Neuronal stem cell (in vitro differentiated cells): ENCODE results near the gene GP2.

Experiments used
- DNase-seq: peaks from one replicate; pipeline ENCODE4 v3.0.0-alpha.2; 2013; ENCODE audit warnings: low spot score
- H2AFZ ChIP-seq: one replicate; pipeline ENCODE4 v1.6.1; 2013; ENCODE audit warnings: mild to moderate bottlenecking, low read length, inconsistent platforms
- H2AK5ac ChIP-seq: 2 replicates; pipeline ENCODE4 v1.6.1; 2013; ENCODE audit warnings: low read depth, mild to moderate bottlenecking, inconsistent platforms, low read length, moderate library complexity, mixed read lengths
- H2BK120ac ChIP-seq: 2 replicates; pipeline ENCODE4 v1.6.1; 2013; ENCODE audit warnings: low read depth, mild to moderate bottlenecking, inconsistent platforms, low read length, moderate library complexity, mixed read lengths
- H2BK12ac ChIP-seq: one replicate; pipeline ENCODE4 v1.6.1; 2013; ENCODE audit warnings: low read length, inconsistent platforms
- H2BK15ac ChIP-seq: 2 replicates; pipeline ENCODE4 v1.6.1; 2013; ENCODE audit warnings: mild to moderate bottlenecking, low read length, inconsistent platforms, mixed read lengths
- H2BK5ac ChIP-seq: one replicate; pipeline ENCODE4 v1.6.1; 2013; ENCODE audit warnings: inconsistent platforms, mild to moderate bottlenecking, low read length, moderate library complexity
- H3K14ac ChIP-seq: one replicate; pipeline ENCODE4 v1.6.1; 2013; ENCODE audit warnings: low read length, inconsistent platforms
- H3K18ac ChIP-seq: 2 replicates; pipeline ENCODE4 v1.6.1; 2013; ENCODE audit warnings: low read length, inconsistent platforms
- H3K23ac ChIP-seq: 2 replicates; pipeline ENCODE4 v1.6.1; 2013; ENCODE audit warnings: low read depth, mild to moderate bottlenecking, mixed read lengths, low read length, inconsistent platforms; ENCODE audit not compliant: poor library complexity
- H3K27ac ChIP-seq: replicated peaks from 3 replicates; pipeline ENCODE4 v1.5.1; 2013; ENCODE audit warnings: low read length, inconsistent platforms
- H3K27me3 ChIP-seq, 3 experiments: 2 replicates each; pipeline ENCODE4 v1.6.1; 2013; ENCODE audit warnings: low read length in 3 of 3, mild to moderate bottlenecking in 2 of 3, inconsistent platforms in 1 of 3, low read depth in 1 of 3, mixed read lengths in 1 of 3, moderate library complexity in 1 of 3; ENCODE audit not compliant: control insufficient read depth in 3 of 3, insufficient read depth in 3 of 3
- H3K36me3 ChIP-seq, 2 donors: replicated peaks in 1 of 2; 2 replicates each; pipeline ENCODE4 v1.6.1; 2013; ENCODE audit warnings: low read length in 2 of 2; ENCODE audit not compliant: control insufficient read depth in 2 of 2, insufficient read depth in 2 of 2
- H3K4ac ChIP-seq: 2 replicates; pipeline ENCODE4 v1.6.1; 2013; ENCODE audit warnings: inconsistent platforms, mild to moderate bottlenecking, low read length, moderate library complexity
- H3K4me1 ChIP-seq, 2 donors: 1 replicate in 1 of 2; 2 replicates in 1 of 2; pipeline ENCODE4 v1.6.1; 2013; ENCODE audit warnings: low read length in 2 of 2, low read depth in 1 of 2; ENCODE audit not compliant: control insufficient read depth in 2 of 2, insufficient read depth in 1 of 2
- H3K4me2 ChIP-seq: one replicate; pipeline ENCODE4 v1.6.1; 2013; ENCODE audit warnings: mild to moderate bottlenecking, low read length, inconsistent platforms; ENCODE audit not compliant: insufficient read depth, poor library complexity, severe bottlenecking
- H3K4me3 ChIP-seq, 2 donors: 2 replicates each; pipeline ENCODE4 v1.5.1; 2013; ENCODE audit warnings: low read length in 2 of 2, mild to moderate bottlenecking in 2 of 2, inconsistent platforms in 1 of 2, moderate library complexity in 1 of 2
- H3K79me1 ChIP-seq: one replicate; pipeline ENCODE4 v1.6.1; 2013; ENCODE audit warnings: low read depth, mild to moderate bottlenecking, inconsistent platforms, low read length, moderate library complexity
- H3K9ac ChIP-seq: one replicate; pipeline ENCODE4 v1.6.1; 2013; ENCODE audit warnings: mild to moderate bottlenecking, low read depth, low read length, inconsistent platforms; ENCODE audit not compliant: poor library complexity
- H3K9me3 ChIP-seq, 2 donors: replicated peaks in 1 of 2; 2 replicates each; pipeline versions ENCODE3 to v1.6.1; 2013; ENCODE audit warnings: low read length in 2 of 2, mild to moderate bottlenecking in 2 of 2, inconsistent platforms in 1 of 2, low read depth in 1 of 2, mixed read lengths in 1 of 2, moderate library complexity in 1 of 2; ENCODE audit not compliant: control insufficient read depth in 2 of 2, insufficient read depth in 1 of 2
- H4K8ac ChIP-seq: one replicate; pipeline ENCODE4 v1.6.1; 2013; ENCODE audit warnings: low read depth, mild to moderate bottlenecking, inconsistent platforms, low read length, moderate library complexity
- H4K91ac ChIP-seq: one replicate; pipeline ENCODE4 v1.6.1; 2013; ENCODE audit warnings: low read length, low read depth, mild to moderate bottlenecking, inconsistent platforms; ENCODE audit not compliant: poor library complexity
- WGBS, 2 donors: extraction: QIAGEN DNeasy Blood & Tissue Kit; methylation state at CpG; one replicate each; pipeline ENCODE4 v1.1.7; 2013; ENCODE audit warnings: missing lambda C conversion rate in 2 of 2, mixed read lengths in 1 of 2; ENCODE audit not compliant: insufficient read length in 2 of 2, insufficient replicate concordance in 1 of 2; ENCODE audit errors: extremely low coverage in 2 of 2; 5-methylcytosine and 5-hydroxymethylcytosine counted together

GP2 gene

GRCh38 chr16:20344611-20345010 lies 17.3 kb upstream of the GP2 start:
- Histone ChIP-seq H3K79me1 (no peaks in the 10 kb centered on the region), H3K4me2 (no peak overlapping the region), H3K18ac (no peak overlapping the region), H3K9ac (no peak overlapping the region), H4K91ac (no peak overlapping the region), H3K14ac (no peak overlapping the region), H3K27me3 (no peaks in the 10 kb centered on the region), H3K4me3 (no peak overlapping the region), H3K27ac (no peak overlapping the region), H3K4me1 (no peaks in the 10 kb centered on the region), H2AFZ (no peak overlapping the region), H2BK120ac (no peak overlapping the region), H3K9me3 (no peaks in the 10 kb centered on the region), H2BK5ac (no peak overlapping the region), H2BK15ac (no peak overlapping the region), H2AK5ac (no peak overlapping the region), H2BK12ac (no peak overlapping the region), H4K8ac (no peak overlapping the region), H3K23ac (no peak overlapping the region), H3K4ac (no peak overlapping the region), H3K36me3 (no peaks in the 10 kb centered on the region)
- no CpG with 5 or more reads among the region's 5 CpGs for WGBS, 2 donors
- DNase-seq: no peak

GRCh38 chr16:20339744-20340143 lies 12.4 kb upstream of the GP2 start:
- H3K27ac ChIP-seq: no peak overlapping the region
- H4K91ac ChIP-seq: no peak overlapping the region
- H2BK12ac ChIP-seq: no peak overlapping the region
- no peaks in the 10 kb centered on the region for H3K4me1 ChIP-seq
- no peak overlapping the region for H3K4me3 ChIP-seq
- H3K23ac ChIP-seq: no peak overlapping the region
- H2BK120ac ChIP-seq: no peak overlapping the region
- no peaks in the 10 kb centered on the region for H3K36me3 ChIP-seq
- no peak overlapping the region for H2BK5ac ChIP-seq
- no peak overlapping the region for H4K8ac ChIP-seq
- H2AK5ac ChIP-seq: no peak overlapping the region
- H3K4me2 ChIP-seq: no peak overlapping the region
- H2AFZ ChIP-seq: no peak overlapping the region
- H3K79me1 ChIP-seq: no peaks in the 10 kb centered on the region
- H3K9ac ChIP-seq: no peak overlapping the region
- no peak overlapping the region for H2BK15ac ChIP-seq
- no CpG with 5 or more reads among the region's 3 CpGs for WGBS, 2 donors
- no peak for DNase-seq
- no peak overlapping the region for H3K4ac ChIP-seq
- H3K18ac ChIP-seq: no peak overlapping the region
- H3K9me3 ChIP-seq: no peaks in the 10 kb centered on the region
- no peaks in the 10 kb centered on the region for H3K27me3 ChIP-seq
- H3K14ac ChIP-seq: no peak overlapping the region

GRCh38 chr16:20336955-20337354 lies 9.6 kb upstream of the GP2 start:
- no peak for DNase-seq
- H2BK120ac ChIP-seq: no peak overlapping the region
- no peak overlapping the region for H3K23ac ChIP-seq
- no peak overlapping the region for H2AFZ ChIP-seq
- no peak overlapping the region for H2AK5ac ChIP-seq
- no peak overlapping the region for H3K4me3 ChIP-seq
- no peak overlapping the region for H2BK5ac ChIP-seq
- WGBS, 2 donors: no CpG with 5 or more reads among the region's 2 CpGs
- H3K9me3 ChIP-seq: no peaks in the 10 kb centered on the region
- no peaks in the 10 kb centered on the region for H3K79me1 ChIP-seq
- no peak overlapping the region for H3K4ac ChIP-seq
- no peak overlapping the region for H2BK15ac ChIP-seq
- H3K27ac ChIP-seq: no peak overlapping the region
- H3K4me1 ChIP-seq: no peaks in the 10 kb centered on the region
- H3K36me3 ChIP-seq: no peaks in the 10 kb centered on the region
- H3K4me2 ChIP-seq: no peak overlapping the region
- no peak overlapping the region for H3K14ac ChIP-seq
- H2BK12ac ChIP-seq: no peak overlapping the region
- H3K18ac ChIP-seq: no peak overlapping the region
- no peaks in the 10 kb centered on the region for H3K27me3 ChIP-seq
- H3K9ac ChIP-seq: no peak overlapping the region
- no peak overlapping the region for H4K91ac ChIP-seq
- no peak overlapping the region for H4K8ac ChIP-seq

GRCh38 chr16:20334396-20334795 lies 7.1 kb upstream of the GP2 start:
- peak overlapping the region; percentile 56 for H4K8ac ChIP-seq
- H3K18ac ChIP-seq: no peak overlapping the region
- no peak overlapping the region for H3K27ac ChIP-seq
- H3K79me1 ChIP-seq: no peaks in the 10 kb centered on the region
- no peak overlapping the region for H3K23ac ChIP-seq
- H3K4me3 ChIP-seq: no peak overlapping the region
- H2AFZ ChIP-seq: no peak overlapping the region
- no peak overlapping the region for H2BK120ac ChIP-seq
- no peaks in the 10 kb centered on the region for H3K36me3 ChIP-seq
- no peaks in the 10 kb centered on the region for H3K4me1 ChIP-seq
- H2BK15ac ChIP-seq: no peak overlapping the region
- H3K9me3 ChIP-seq: no peaks in the 10 kb centered on the region
- no peak overlapping the region for H4K91ac ChIP-seq
- no peak overlapping the region for H2BK12ac ChIP-seq
- H2BK5ac ChIP-seq: no peak overlapping the region
- no peak overlapping the region for H3K4me2 ChIP-seq
- H3K4ac ChIP-seq: no peak overlapping the region
- no peak overlapping the region for H3K14ac ChIP-seq
- WGBS, 2 donors: no CpG with 5 or more reads among the region's 1 CpG
- no peak for DNase-seq
- H2AK5ac ChIP-seq: no peak overlapping the region
- no peaks in the 10 kb centered on the region for H3K27me3 ChIP-seq
- no peak overlapping the region for H3K9ac ChIP-seq
